ENCODE results near the gene FAM110D. TPM values are rescaled to one million over a fixed set of nuclear protein-coding genes. Genes with fewer than 3 reads are reported as not detected.

FAM110D gene
- total RNA-seq, 1 experiment from 2014 or later, result 0.46 TPM

DNA sequence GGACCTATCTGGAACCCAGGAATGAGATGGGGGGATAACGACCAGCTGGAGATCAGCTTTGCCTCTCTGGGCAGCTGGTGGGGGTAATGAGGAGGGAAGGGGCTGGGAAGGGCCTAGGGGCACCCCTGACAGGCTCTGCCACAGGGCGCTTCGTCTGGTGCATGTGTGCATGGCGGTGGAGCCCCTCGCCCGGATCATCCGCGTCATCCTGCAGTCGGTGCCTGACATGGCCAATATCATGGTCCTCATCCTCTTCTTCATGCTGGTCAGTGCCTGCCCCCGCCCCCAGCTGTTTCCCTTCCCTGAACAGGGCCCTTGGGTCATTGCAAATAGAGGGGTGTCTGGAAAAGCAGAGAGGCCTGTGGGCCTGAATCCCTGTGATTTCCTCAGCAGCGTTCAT is 38.9 kb downstream of the FAM110D start:
- no peak overlapping the region for H3K27ac ChIP-seq (ENCODE audit: insufficient read length, low read depth, low read length)
- TF ChIP-seq, protein P1, sequence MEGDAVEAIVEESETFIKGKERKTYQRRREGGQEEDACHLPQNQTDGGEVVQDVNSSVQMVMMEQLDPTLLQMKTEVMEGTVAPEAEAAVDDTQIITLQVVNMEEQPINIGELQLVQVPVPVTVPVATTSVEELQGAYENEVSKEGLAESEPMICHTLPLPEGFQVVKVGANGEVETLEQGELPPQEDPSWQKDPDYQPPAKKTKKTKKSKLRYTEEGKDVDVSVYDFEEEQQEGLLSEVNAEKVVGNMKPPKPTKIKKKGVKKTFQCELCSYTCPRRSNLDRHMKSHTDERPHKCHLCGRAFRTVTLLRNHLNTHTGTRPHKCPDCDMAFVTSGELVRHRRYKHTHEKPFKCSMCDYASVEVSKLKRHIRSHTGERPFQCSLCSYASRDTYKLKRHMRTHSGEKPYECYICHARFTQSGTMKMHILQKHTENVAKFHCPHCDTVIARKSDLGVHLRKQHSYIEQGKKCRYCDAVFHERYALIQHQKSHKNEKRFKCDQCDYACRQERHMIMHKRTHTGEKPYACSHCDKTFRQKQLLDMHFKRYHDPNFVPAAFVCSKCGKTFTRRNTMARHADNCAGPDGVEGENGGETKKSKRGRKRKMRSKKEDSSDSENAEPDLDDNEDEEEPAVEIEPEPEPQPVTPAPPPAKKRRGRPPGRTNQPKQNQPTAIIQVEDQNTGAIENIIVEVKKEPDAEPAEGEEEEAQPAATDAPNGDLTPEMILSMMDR (conservative IDR thresholded peaks at IDR 0.05), result no peak

More for the DNA sequence above, 38.9 kb downstream of the FAM110D start:
- Histone ChIP-seq H3K79me2 (ENCODE audit: insufficient read depth, low read length) (no peaks in the 10 kb centered on the region), H2BK20ac (ENCODE audit: low read depth, low read length, poor library complexity, severe bottlenecking) (no peak overlapping the region), H3K79me1 (ENCODE audit: insufficient read depth, low read depth, low read length, poor library complexity, severe bottlenecking) (no peaks in the 10 kb centered on the region), H3K4me1 (ENCODE audit: insufficient read depth, low read length) (no peaks in the 10 kb centered on the region), H3K4ac (ENCODE audit: low read depth, low read length) (no peak overlapping the region), H3K23me2 (ENCODE audit: insufficient read length, low read depth, low read length, poor library complexity, severe bottlenecking) (no peaks in the 10 kb centered on the region), H3K14ac (ENCODE audit: insufficient read depth, low read length) (no peak overlapping the region), H3T11ph (ENCODE audit: low read length) (no peak overlapping the region), H4K91ac (ENCODE audit: insufficient read length, low read depth, low read length) (no peak overlapping the region), H4K20me1 (ENCODE audit: control insufficient read depth, insufficient read depth, insufficient read length) (no peaks in the 10 kb centered on the region), H2AK5ac (ENCODE audit: insufficient read length, low read length) (no peak overlapping the region), H2AFZ (ENCODE audit: low read length) (no peak overlapping the region), H3K18ac (ENCODE audit: insufficient read length, low read depth, low read length) (no peak overlapping the region), H3K9me3 (ENCODE audit: control insufficient read depth, low read depth, low read length) (no peaks in the 10 kb centered on the region), H3K23ac (ENCODE audit: insufficient read length, low read depth, low read length) (no peak overlapping the region), H3K56ac (ENCODE audit: insufficient read length, low read depth, low read length) (no peak overlapping the region), H2BK12ac (ENCODE audit: insufficient read length, low read depth, low read length) (no peak overlapping the region), H2BK5ac (ENCODE audit: insufficient read length, low read length) (no peak overlapping the region), H3K4me2 (ENCODE audit: insufficient read depth, insufficient read length, low read length) (no peak overlapping the region), H4K8ac (replicated peaks; ENCODE audit: insufficient read length, low read depth, low read length) (no peak overlapping the region), H3K27me3 (ENCODE audit: insufficient read depth, low read length) (no peaks in the 10 kb centered on the region), H3K9ac (ENCODE audit: extremely low read depth, insufficient read length, low read length) (no peak overlapping the region), H4K5ac (ENCODE audit: insufficient read length, low read depth, low read length) (no peak overlapping the region), H2BK120ac (ENCODE audit: low read depth, low read length, poor library complexity, severe bottlenecking) (no peak overlapping the region), H2BK15ac (ENCODE audit: low read depth, low read length) (no peak overlapping the region)
- H3K9me3 Mint-ChIP-seq, result no peaks in the 10 kb centered on the region
- peaks cover 22 to 28% of the 10 kb centered on the region in 2 experiments for H3K4me1 Mint-ChIP-seq
- no CpG with 5 or more reads among the region's 11 CpGs for WGBS (ENCODE audit: extremely low coverage, insufficient read length, low lambda C conversion rate)
- H3K36me3 Mint-ChIP-seq (ENCODE audit: insufficient read depth in 1 of 3, low read depth in 3 of 3), result no peaks in the 10 kb centered on the region
- H3K27ac Mint-ChIP-seq, result no peak overlapping the region
- DNase-seq, result no peak
- no peak overlapping the region for H3K4me3 Mint-ChIP-seq
- H3K27me3 Mint-ChIP-seq (ENCODE audit: low read depth), result peaks cover 13% of the 10 kb centered on the region

All from H9 (cell line).